ENCODE results near the gene SLC9A1.

SLC9A1 gene

DNA sequence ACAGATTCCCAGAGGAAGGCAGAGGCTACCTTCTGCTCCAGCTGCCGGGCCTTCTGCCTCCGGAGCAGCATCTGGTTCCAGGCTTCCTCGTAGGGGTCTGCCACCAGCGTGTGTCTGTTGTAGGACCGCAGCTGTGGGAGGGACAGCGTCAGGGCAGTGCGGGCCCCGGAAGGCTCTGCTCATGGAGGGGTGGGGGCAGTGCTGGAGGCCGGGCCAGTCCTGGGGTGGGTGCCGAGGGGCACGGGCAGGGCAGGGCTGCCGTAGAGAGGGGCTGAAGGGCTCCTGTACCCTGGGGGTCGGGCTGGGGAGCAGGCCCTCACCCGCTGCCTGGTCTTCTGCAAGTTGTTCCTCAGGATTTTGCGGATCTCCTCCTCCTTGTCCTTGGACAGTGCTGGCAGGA, 53.2 kb downstream of the SLC9A1 start:
- DNase-seq = no peak

DNA sequence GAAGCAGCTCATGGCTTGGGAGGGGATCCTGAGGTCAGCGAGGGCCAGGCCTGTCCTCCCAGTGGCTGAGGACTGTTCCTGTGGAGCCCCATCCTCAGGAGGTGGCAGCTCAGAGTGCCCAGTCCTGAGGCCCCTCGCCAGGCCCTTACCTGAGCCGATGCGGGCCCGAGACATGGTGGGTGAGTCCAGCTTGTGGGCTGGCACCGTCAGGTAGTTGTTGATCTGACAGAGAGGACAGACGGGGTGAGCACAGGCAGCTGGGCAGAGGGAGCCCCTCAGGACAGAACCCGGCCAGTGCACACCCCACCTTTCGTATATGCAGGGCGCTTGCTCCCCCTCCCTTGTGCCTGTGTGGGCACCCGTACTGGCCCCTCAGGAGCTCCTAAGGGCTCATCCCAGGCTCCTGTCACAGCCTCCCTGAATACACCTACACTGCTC, 53.9 kb downstream of the SLC9A1 start:
- DNase-seq = no peak

DNA sequence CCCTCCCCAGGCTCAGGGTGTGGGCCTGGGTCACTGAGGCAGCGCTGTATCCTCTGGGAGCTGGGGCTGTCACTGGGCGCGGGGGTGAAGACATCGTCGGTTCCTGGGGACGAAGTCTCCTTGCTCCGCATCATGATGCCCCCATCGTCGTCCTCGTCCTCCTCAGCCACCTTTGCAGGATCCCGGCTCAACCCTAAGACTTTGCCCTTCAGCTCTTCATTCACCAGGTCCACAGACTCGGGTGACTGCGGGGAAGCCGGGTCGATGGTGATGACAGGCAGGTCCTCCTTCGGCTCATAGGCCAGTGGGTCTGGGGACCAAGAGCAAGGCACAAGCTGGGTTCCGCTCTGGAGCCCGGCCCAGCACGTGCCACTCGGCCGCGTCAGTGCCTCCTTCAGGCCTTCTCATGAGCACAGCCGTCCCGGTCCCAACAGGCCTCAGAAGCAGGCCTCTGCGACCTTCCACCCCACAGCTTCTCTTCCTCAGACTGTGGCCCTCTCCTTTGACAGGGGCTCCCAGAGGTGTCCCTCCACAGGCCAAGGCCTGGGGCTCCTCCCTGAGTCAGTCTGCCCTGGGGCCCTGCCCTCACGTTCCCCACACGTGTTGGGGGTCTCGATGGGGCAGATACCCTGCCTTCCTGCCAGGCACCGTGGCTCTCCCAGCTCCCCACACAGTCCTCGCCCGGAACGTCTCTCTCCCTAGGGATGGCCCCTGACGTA, 54.4 kb downstream of the SLC9A1 start:
- DNase-seq = no peak

DNA sequence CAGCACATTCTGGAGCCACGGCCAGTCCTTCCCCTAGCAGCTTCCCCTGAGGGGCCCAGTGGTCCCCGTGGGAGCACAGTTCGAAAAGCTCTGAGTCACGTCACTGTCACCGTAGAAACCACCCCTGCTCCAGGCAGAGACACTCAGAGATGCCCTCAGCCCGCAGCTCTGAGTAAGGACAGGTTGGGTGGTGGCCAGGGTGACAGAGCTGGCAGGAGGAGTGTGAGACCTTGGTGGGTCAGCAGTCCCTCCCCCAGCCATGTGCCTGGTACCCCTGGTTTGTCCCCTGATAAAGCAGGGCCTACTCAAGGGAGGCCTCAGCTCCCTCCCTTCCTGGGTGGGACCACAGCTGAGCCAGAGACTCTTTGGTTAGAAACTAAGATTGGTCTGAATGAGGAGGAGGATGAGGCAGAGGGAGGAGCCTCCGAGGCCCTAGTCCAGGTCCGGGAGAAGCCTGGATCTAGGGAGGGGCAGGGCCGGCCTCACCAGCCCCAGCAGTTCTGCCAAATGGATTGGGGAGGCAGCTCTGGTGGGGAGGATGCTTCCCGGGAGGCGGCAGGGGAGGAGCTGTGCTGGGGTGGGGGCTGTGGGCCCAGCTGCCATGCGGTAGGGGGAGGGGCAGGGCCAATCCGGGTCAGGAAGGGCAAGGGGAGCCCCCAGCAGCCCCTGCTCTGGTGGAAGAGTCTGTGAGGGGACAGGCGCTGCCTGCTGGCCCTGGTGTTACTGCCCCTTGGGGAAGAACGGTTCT, 55.2 kb downstream of the SLC9A1 start:
- DNase-seq = peak; percentile 78

DNA sequence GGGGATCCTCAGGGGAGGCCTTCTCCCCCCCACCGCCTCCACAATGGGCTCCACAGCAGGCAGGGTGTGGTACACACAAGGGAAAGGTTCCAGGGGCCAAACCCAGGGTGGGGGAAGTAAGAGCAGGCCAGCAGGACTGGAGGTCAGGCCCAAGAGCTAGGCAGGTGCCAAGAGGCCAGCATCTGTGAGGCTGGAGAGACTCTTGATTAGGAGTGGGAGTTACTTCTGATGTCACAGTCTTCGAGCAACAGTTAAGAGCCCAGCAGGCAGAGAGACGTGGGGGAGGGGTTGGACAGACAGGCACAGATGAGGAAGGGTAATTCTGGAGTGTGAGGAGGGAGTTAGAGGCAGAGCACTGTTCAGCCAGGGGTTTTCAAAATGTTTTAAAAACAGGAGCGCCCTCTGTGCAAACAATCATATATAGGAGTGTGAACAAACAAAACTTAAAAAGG, 55.8 kb downstream of the SLC9A1 start:
- no peak for DNase-seq

DNA sequence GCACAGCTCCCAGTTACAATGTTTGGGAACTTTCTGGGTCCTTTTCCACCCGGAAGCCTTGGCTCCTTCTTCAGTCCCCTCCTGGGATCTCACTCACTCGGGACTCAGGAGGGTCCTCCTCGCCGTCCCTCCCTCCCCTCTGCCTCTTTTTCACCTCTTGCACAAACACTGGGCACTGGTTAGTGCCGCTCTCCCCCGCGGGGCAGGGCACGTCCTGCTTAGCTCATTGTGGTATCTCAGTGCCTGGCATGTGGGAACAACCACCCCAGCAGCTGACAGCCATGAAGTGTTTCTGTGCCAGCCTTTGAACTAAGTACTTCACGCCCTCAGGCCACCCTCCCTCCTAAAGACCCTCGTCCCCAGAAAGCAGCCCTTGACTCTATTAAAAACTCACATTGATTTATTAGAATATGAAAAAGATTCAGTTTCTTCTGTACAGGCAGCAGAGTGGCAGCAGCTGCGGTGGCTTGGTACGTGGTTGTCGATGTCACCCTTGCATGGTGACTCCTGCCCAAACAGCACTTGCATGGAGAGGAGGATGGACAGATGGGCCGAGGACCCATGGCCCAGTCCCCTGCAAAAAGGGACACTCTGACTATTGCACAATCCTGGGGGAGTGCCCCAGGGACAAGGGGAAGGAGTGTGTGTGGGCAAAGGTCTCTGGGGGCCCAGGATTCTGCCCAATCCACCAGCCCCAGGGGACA, 56.3 kb downstream of the SLC9A1 start:
- DNase-seq = no peak

DNA sequence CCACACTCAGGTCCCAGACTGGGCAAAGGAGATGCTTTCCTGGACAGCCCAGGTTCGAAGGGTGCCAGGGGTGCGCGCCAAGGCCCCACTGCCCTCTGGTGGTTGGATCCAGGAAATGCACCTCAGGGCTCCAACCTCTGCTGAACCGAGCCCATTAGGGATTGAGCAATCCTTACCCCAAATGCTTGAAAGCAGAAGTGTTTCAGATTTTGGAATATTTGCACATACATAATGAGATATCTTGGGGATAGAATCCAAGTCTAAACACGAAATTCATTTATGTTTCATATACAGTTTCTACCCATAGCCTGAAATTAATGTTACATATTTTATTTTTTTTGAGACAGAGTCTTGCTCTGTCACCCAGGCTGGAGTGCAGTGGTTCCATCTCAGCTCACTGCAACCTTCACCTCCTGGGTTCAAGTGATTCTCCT, 57.4 kb downstream of the SLC9A1 start:
- peak; percentile 75 for DNase-seq

DNA sequence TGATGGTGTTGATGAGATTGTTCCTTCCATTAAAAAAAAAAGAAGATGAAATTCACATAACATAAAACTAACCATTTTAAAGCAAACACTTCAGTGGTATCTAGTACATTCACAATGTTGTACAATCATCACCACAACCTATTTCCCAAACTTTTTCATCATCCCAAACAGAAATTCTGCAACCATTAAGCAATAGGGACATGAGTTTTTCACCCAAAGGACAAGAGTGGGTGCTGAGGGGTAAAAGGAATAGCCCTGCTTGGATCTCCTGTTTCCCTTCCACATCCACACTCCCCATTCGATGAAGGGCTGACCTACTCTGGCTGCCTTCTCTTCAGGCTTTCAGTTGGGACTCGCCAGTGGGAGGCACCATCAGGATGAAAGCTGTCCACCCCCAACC, 59.3 kb downstream of the SLC9A1 start:
- no peak for DNase-seq

DNA sequence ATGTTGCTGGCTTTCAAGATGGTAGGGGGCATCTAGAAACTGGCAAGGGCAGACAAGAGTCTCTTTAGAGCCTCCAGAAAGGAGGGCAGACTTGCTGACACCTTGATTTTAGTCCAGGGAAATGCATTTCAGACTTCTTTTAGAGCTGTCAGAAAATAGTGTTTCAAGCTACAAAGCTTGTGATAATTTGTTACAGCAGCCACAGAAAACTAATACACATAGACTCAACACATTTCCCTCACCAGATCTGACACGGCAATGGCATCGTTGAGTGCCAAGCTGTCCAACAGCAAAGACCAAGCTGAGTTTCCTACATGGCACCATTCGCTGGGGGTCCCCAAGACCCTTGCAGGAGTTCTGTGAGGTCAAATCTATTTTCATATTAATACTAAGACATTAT, 62.0 kb downstream of the SLC9A1 start:
- DNase-seq = no peak

DNA sequence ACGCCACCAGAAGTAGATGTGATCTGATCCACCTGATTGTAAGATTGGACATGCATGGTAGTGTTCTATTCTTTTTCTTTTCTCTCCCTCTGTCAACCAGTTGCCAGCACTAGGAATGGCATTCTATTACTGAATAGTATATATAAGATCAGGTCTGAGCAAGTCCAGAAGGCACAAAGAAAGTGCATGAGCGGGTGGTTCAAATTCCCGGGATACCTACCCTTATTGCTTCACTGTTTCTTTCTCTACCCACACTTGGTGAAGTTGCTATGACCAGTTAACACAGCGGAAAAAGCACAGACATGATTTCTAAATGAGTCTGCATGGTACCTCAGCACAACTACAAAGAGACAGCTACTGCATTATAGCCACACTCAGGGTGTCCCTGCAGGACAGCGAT, 64.0 kb downstream of the SLC9A1 start:
- DNase-seq = no peak

DNA sequence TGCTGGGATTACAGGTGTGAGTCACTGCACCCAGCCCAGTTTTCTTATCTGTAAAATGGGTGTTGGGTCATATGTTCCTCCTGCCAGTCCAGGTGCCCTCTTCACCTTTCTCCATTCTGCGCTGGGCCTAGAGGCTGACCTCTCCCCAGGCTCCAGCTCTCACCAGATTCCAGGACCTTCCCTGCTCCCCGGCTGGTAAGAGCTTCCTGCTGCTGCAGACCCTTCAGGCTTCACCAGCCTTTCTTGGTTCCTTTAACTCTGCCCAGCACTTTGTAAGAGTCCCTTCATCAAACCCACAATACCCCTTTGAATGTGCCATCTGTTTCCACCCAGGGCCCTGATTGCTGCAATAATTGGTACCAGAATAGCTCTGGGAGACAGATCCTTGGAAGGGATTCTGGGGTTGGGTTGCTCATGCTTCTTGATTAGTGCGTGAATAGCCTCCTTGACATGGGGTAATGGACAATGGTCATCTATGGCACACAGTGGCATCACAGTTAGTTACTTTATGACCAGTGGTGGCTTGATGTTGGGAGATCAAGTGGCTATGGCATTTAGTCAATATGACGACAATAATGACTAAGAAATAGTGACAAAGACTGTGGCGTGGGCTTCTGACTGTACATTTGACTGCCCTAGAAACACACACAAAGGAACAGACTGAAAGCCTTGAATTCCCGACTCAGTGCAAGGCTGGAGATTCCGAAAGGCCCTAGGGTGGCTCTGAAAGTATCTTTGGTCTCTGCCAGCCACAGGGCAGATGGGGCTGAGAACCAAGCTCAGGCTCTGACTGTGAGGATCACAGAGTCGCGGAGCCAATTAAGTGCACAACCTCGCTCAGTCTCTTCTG, 67.3 kb downstream of the SLC9A1 start:
- DNase-seq = no peak

DNA sequence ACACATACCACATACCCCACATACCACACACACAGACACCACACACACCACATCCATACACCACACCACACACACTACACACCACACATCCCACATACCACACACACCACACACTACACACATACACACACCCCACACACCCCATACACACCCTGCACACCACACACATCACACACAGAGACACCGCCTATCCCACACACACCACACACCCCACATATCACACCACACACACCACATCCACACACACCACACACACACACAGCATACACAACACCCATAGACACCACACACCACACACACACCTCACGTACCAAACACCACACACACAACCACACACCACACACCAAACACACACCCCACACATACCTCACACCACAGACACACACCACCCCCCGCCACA, 68.3 kb downstream of the SLC9A1 start:
- DNase-seq = no peak

DNA sequence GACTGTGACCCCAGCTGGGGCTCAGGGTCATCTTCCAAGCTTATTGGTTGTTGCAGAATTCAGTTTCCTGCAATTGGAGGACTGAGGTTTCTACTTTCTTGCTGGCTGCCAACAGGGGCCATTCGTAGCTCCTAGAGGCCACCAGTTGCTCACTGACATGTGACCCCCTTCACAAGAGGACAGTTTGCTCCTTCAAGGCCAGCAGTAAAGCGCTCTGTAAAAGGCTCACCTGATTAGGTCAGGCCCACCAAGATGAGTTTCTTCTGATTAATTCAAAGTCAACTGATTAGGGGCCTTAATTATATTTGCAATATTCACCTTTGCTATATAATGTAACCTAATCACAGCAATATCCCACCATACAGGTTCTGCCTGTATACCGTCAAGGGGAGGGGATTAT, 68.9 kb downstream of the SLC9A1 start:
- DNase-seq = no peak

DNA sequence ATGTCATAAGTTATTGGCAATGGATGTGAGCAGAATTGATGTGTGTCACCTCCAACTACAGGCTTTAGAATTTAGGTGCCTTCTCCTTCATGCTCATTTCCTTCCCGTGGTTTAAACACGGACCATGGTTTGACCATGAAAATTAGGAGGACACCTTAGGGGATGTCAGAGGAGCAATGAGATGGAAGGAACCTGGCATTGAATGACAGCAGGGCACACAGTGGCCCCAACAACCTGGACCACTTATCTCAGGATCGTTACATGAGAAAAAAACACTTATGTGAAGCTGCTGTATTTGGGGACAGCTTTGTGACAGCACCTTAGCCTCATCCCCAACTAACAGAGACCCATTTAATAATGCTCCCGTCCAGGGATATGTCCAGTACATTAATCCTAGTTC, 70.8 kb downstream of the SLC9A1 start:
- DNase-seq = no peak

DNA sequence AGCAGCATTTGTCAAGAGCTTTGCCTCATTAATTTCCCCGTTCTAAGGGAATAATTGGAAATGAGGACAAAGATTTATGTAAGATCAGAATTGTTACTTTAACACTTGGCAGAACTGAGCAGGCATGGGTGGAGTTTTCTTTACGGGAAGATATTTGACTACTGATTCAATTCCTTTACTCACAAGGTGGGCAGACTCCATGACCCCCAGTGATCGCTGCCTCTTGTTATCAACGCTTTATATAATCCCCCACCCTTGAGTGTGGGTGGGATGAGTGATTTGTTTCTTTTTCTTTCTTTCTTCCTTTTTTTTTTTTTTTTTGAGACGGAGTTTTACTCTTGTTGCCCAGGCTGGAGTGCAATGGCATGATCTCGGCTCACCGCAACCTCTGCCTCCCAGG, 77.0 kb downstream of the SLC9A1 start:
- DNase-seq = no peak

DNA sequence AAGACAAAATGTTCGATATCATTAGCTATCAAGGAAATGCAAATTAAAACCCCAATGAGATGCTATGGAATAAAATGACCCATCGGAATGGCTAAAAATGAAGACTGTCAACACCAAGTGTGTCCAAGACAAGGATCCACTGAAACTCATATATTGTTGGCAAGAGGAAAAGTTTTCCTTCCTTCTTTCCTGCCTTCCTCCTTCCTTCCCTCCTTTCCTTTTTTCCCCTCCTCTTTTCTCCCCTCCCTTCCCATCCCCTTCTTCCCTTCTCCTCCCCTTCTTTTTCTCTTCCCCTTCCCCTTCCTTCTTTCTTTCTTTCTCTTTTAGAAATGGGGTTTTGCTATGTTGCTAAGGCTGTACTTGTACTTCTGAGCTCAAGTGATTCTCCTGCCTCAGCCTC, 78.1 kb downstream of the SLC9A1 start:
- DNase-seq = no peak

DNA sequence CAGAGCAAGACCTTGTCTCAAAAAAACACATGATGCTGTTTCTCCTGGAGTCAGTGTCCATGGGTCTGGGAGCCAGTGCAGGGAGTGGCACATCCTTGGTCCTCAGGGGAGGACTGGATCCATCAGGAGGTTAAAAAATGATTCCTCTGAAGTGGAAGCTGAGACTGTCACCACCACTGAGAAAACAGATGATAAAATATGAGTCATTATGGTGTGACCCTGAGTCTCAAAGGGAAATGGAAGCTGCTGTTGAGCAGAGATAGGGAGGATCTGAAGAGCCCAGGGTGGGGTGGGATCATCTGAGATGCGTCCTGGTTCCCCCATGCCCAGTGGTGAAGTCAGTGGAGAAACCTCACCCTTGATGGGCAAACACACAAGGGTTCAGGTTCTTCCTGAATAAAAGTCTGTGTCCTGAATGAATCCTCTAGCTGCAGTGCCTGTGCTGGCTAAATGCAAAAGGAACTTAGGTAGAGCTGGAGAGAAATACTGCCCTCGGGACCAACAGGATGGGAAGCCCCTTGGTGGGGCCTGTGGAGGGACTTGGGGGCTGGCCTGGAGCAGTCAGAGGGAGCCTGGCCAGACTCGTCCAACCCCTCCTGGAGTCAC, 80.6 kb downstream of the SLC9A1 start:
- no peak for DNase-seq

DNA sequence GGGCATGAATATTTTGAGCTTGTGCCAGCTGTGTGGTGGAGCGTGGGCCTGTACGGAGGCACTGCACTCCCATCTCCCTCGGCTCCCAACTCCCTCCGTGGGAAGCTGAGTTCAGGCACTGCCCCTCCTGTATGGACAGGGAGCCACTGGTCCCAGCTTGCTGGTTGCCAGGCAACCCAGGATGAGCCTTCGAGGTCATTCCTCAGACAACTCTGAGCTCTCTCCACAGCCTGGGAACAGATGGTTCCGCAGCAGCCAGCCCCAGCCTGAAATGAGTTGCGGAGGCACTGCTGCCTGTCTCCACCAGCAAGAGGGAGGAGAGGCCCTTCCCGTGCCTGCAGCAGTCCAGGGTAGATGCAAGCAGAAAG, 83.9 kb downstream of the SLC9A1 start:
- no peak for DNase-seq

DNA sequence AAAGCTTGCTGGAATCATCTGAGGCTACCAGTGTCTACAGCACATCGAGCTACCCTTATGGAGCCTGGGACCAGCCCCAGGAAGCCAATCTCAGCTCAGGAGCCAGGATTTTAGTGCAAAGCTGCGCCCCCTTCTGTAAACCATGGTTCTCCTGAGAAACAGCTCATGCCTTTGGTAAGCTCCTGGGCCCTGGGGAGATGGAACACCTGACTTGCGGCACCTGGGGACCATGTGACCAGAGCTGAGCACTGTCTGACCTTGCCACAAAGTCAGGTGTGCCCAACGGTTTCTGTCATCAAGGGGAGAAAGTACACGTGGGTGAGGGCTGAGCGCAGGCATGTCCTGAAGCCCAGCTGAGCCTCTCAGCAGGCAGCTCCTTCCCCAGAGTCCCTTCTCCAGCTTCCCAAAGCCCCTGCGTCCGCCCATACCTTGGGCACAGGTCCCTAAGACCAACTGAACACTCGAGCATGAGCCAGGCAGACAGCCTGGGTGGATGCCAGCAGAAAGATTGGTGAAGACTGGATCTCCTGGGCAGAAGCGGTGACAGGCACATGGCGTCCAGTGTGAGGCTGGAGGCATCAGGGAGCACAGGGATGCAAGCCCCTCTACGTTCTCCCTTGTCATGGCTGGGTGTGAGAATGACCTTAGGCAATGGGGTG, 84.4 kb downstream of the SLC9A1 start:
- no peak for DNase-seq

DNA sequence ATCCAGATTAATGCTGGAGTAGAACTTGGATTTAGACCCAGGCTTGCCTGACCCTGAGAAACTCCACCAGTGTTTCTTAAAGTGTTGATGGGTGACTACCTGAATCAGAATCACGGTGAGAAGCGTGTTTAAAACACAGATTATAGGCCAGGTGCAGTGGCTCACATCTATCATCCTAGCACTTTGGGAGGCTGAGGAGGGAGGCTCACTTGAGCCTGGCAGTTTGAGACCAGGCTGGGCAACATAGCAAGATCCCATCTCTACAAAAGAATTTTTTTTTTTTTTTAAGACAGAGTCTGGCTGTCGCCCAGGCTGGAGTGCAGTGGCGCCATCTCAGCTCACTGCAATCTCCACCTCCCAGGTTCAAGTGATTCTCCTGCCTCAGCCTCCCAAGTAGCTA, 86.0 kb downstream of the SLC9A1 start:
- no peak for DNase-seq

DNA sequence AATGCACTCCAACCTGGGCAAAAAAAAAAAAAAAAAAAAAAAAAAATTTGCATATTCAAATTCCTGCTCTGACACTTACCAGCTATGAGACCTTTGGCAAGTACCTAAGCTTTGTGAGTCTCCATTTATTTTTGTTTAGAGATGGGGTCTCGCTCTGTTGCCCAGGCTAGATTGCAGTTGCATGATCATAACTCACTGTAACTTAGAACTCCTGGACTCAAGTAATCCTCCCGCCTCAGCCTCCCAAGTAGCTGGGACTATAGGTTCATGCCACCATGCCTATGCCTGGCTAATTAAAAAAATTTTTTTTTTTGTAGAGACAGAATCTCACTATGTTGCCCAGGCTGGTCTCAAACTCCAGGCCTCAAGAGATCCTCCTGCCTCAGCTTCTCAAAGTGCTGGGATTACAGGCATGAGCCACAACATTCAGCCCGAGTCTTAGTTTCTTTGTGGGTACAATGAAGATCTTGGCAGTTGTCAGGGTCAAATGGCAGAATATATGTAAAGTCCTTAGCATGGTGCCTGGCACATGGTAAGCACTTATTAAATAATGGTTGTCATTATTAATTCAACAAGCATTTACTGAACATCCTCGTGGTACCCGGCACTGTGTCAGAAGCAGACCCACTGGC, 88.8 kb downstream of the SLC9A1 start:
- no peak for DNase-seq

DNA sequence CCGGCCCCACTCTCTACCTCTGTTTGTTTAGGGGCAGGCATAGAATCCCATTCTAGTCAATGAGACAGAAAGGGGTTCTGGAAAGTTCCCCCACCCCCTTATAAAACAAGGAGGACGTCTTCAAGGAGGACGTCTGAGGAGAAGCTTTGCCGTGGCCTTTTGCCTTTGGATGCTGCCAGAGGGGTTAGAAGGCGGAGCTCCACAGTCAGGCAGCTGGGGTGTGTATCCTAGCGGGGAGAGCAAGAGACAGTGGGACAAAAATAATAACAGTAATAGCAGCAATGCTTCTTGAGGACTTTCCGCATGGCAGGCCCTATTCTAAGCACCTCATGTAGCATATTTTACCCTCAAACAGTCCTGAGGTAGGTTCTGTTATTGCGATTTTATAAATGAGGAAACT, 94.0 kb downstream of the SLC9A1 start:
- no peak for DNase-seq

All from CD4-positive, alpha-beta T cell treated with Interleukin-15 for 1 hour (primary cell).